ENCODE results near the gene SUN2.

GRCh38 chr22:38706101-38706900 is 49.5 kb downstream of the SUN2 start:
- TF ChIP-seq, protein P1, sequence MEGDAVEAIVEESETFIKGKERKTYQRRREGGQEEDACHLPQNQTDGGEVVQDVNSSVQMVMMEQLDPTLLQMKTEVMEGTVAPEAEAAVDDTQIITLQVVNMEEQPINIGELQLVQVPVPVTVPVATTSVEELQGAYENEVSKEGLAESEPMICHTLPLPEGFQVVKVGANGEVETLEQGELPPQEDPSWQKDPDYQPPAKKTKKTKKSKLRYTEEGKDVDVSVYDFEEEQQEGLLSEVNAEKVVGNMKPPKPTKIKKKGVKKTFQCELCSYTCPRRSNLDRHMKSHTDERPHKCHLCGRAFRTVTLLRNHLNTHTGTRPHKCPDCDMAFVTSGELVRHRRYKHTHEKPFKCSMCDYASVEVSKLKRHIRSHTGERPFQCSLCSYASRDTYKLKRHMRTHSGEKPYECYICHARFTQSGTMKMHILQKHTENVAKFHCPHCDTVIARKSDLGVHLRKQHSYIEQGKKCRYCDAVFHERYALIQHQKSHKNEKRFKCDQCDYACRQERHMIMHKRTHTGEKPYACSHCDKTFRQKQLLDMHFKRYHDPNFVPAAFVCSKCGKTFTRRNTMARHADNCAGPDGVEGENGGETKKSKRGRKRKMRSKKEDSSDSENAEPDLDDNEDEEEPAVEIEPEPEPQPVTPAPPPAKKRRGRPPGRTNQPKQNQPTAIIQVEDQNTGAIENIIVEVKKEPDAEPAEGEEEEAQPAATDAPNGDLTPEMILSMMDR (IDR thresholded peaks at IDR 0.05; ENCODE audit: control extremely low read depth in 1 of 3, insufficient read depth in 1 of 3, low read depth in 1 of 3, low read length in 3 of 3): no peak
- no peak for TF ChIP-seq SP2 (IDR thresholded peaks at IDR 0.05; ENCODE audit: low read length)
- peak; percentile 51; the same call in 1 of the 2 replicates for TF ChIP-seq PHF8 (conservative IDR thresholded peaks at IDR 0.05; ENCODE audit: low read depth, low read length)
- TF ChIP-seq FOSL1 (IDR thresholded peaks at IDR 0.05; ENCODE audit: insufficient read depth, low read depth, low read length): no peak
- TF ChIP-seq SIN3A (conservative IDR thresholded peaks at IDR 0.05 in 1 of 2, IDR thresholded peaks at IDR 0.05 in 1 of 2; ENCODE audit: low read depth in 1 of 2, low read length in 2 of 2): peak in 1 of 2 experiments; percentile 71; a peak in 1 of 4 replicates
- TF ChIP-seq BACH1 (IDR thresholded peaks at IDR 0.05; ENCODE audit: low read length): no peak
